ENCODE data around the gene SERF2.
A peak's percentile ranks its signal among the peaks of the same experiment; 100 is the strongest.

SERF2 gene

DNA sequence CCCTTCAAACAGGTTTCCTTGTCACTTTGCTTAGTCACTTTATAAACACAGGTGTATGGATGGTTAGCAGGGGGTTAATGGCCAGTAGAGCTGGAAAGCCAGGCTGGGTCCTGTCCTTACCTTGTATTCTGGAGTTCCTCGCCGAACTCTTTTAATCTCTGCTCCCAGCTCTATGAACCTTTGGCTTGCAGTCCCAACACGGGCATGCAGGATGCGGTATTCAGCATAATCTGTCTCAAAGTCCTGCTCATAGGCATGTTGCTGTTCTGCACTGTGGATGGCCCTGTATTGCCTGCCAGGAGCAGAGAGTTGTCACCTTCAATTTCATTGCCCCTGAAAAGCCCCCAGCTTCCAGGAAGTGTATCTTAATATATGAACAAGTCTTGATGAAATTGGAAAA lies 18.1 kb upstream of the SERF2 start:
- peak overlapping the region; percentile 98 for H3K27ac ChIP-seq (ENCODE audit: low read depth, low read length)
- TF ChIP-seq EZH2phosphoT487 (conservative IDR thresholded peaks at IDR 0.05; ENCODE audit: low read length): no peak
- TF ChIP-seq, protein P1, sequence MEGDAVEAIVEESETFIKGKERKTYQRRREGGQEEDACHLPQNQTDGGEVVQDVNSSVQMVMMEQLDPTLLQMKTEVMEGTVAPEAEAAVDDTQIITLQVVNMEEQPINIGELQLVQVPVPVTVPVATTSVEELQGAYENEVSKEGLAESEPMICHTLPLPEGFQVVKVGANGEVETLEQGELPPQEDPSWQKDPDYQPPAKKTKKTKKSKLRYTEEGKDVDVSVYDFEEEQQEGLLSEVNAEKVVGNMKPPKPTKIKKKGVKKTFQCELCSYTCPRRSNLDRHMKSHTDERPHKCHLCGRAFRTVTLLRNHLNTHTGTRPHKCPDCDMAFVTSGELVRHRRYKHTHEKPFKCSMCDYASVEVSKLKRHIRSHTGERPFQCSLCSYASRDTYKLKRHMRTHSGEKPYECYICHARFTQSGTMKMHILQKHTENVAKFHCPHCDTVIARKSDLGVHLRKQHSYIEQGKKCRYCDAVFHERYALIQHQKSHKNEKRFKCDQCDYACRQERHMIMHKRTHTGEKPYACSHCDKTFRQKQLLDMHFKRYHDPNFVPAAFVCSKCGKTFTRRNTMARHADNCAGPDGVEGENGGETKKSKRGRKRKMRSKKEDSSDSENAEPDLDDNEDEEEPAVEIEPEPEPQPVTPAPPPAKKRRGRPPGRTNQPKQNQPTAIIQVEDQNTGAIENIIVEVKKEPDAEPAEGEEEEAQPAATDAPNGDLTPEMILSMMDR (IDR thresholded peaks at IDR 0.05; ENCODE audit: insufficient read depth, low read length, poor library complexity, severe bottlenecking): no peak
- no peaks in the 10 kb centered on the region for H3K9me3 ChIP-seq (ENCODE audit: insufficient read depth, low read length)
- H3K79me2 ChIP-seq (ENCODE audit: insufficient read depth, low read length): peaks cover 27% of the 10 kb centered on the region
- peaks cover 51% of the 10 kb centered on the region for H3K36me3 ChIP-seq (ENCODE audit: low read length)
- H3K27me3 ChIP-seq (ENCODE audit: low read length): no peaks in the 10 kb centered on the region
- no peak overlapping the region for H3K4me3 ChIP-seq (ENCODE audit: insufficient read depth, low read length, poor library complexity, severe bottlenecking)
- 0 out of 2 replicates have a peak, but pooled peaks cover 2% of the 10 kb centered on the region for H4K20me1 ChIP-seq (ENCODE audit: low read depth, low read length)
- H3K4me2 ChIP-seq (ENCODE audit: low read depth, low read length, poor library complexity, severe bottlenecking): peak overlapping the region; percentile 100
- no peak overlapping the region for H2AFZ ChIP-seq (ENCODE audit: low read depth, low read length, severe bottlenecking)
- no peaks in the 10 kb centered on the region for H3K9me2 ChIP-seq (replicated peaks; ENCODE audit: insufficient read depth, low read length)
- peaks cover 87% of the 10 kb centered on the region for H3F3A ChIP-seq (ENCODE audit: insufficient read depth)
- H3K9ac ChIP-seq (ENCODE audit: low read length): 0 out of 2 replicates have a peak overlapping the region, but pooled peaks have one; percentile 98

DNA sequence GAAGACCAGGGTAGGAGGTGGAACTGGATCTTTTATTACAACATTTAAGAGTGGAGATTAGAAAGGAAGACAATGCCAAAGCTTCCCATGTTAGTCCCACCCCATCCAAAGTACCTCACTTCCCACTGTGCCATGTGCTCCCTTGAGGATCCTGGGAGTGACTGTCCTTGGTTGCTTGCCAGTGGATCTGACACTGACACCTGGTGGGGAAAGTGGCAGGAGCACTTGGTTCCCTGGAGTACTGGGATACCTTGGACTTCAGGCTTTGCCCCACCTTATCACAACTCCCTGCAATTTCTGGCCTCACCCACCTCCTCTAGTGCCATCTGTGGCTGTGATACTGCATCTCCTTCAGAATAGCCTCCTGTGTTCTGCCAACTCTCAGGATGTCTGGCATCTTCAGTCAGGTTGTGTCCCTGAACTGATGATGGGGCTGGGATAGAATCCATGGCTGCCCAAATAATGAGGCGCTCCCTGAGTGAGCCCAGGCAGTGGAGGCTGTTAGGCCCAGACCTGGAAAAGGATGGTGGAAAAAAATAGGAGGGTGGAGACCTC lies 16.6 kb upstream of the SERF2 start:
- Histone ChIP-seq H3K27me3 (ENCODE audit: low read length) (no peaks in the 10 kb centered on the region), H3K36me3 (ENCODE audit: low read length) (peaks cover 40% of the 10 kb centered on the region), H3K79me2 (ENCODE audit: insufficient read depth, low read length) (peaks cover 27% of the 10 kb centered on the region), H3K9me2 (replicated peaks; ENCODE audit: insufficient read depth, low read length) (no peaks in the 10 kb centered on the region), H3K4me2 (ENCODE audit: low read depth, low read length, poor library complexity, severe bottlenecking) (peak overlapping the region; percentile 100), H4K20me1 (ENCODE audit: low read depth, low read length) (0 out of 2 replicates have a peak, but pooled peaks cover 2% of the 10 kb centered on the region), H3K27ac (ENCODE audit: low read depth, low read length) (peak overlapping the region; percentile 98), H3K9ac (ENCODE audit: low read length) (peak overlapping the region; percentile 98), H3K9me3 (ENCODE audit: insufficient read depth, low read length) (no peaks in the 10 kb centered on the region), H2AFZ (ENCODE audit: low read depth, low read length, severe bottlenecking) (no peak overlapping the region), H3K4me3 (ENCODE audit: insufficient read depth, low read length, poor library complexity, severe bottlenecking) (peak overlapping the region; percentile 76), H3F3A (ENCODE audit: insufficient read depth) (peaks cover 83% of the 10 kb centered on the region)
- TF ChIP-seq, protein P1 (IDR thresholded peaks at IDR 0.05; ENCODE audit: insufficient read depth, low read length, poor library complexity, severe bottlenecking): no peak
- TF ChIP-seq EZH2phosphoT487 (conservative IDR thresholded peaks at IDR 0.05; ENCODE audit: low read length): no peak

DNA sequence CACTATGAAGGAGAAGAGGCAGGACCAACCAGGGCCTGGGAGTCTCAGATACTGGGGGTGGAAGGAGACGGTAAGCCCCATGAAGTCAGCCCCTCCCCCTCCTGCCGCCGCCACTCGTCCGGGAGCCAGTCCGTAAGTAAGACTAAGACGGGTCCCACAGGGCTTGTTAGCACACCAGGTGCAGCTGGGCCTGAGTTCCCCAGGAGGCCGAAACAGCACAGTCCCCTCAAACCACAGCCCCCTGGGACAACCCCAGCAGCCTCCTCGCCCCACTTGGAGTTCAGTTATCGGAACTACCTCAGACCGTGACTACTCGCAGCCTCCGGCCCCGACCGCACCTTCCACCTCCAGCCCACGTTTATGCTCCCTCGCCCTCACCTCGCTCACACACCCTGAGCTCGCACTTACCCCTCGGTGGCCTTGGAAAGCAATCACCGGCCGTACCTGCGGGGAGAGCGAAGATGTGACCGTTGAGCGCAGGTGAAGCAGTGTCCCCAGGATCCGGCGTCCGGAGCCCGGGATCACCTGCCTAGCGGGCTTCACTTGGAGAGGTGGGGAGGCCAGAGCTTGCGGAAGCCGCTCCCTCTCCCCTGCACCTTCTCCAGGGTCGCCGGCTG lies 15.9 kb upstream of the SERF2 start:
- H3K9me3 ChIP-seq (ENCODE audit: insufficient read depth, low read length): no peaks in the 10 kb centered on the region
- no peak overlapping the region for H2AFZ ChIP-seq (ENCODE audit: low read depth, low read length, severe bottlenecking)
- H3K79me2 ChIP-seq (ENCODE audit: insufficient read depth, low read length): peaks cover 27% of the 10 kb centered on the region
- no peaks in the 10 kb centered on the region for H3K9me2 ChIP-seq (replicated peaks; ENCODE audit: insufficient read depth, low read length)
- H3K27ac ChIP-seq (ENCODE audit: low read depth, low read length): peak overlapping the region; percentile 98
- peaks cover 35% of the 10 kb centered on the region for H3K36me3 ChIP-seq (ENCODE audit: low read length)
- H4K20me1 ChIP-seq (ENCODE audit: low read depth, low read length): 0 out of 2 replicates have a peak, but pooled peaks cover 2% of the 10 kb centered on the region
- H3K4me2 ChIP-seq (ENCODE audit: low read depth, low read length, poor library complexity, severe bottlenecking): peak overlapping the region; percentile 100
- TF ChIP-seq EZH2phosphoT487 (conservative IDR thresholded peaks at IDR 0.05; ENCODE audit: low read length): no peak
- TF ChIP-seq, protein P1 (IDR thresholded peaks at IDR 0.05; ENCODE audit: insufficient read depth, low read length, poor library complexity, severe bottlenecking): no peak
- H3K4me3 ChIP-seq (ENCODE audit: insufficient read depth, low read length, poor library complexity, severe bottlenecking): peak overlapping the region; percentile 76
- peaks cover 80% of the 10 kb centered on the region for H3F3A ChIP-seq (ENCODE audit: insufficient read depth)
- H3K9ac ChIP-seq (ENCODE audit: low read length): peak overlapping the region; percentile 98
- H3K27me3 ChIP-seq (ENCODE audit: low read length): no peaks in the 10 kb centered on the region

All from SU-DHL-6 (cell line).